Bronchial epithelial cell (primary cell): ENCODE measurements around the gene LIMS2. TPM values are rescaled to one million over a fixed set of nuclear protein-coding genes. Genes with fewer than 3 reads are reported as not detected.
A peak's percentile ranks its signal among the peaks of the same experiment; 100 is the strongest.

Experiments
- DNase-seq: peaks from one replicate; pipeline ENCODE4 v3.0.0-alpha.2; 2010; ENCODE audit warnings: low read depth
- FAIRE-seq: peaks from 2 replicates; lab custom pipeline; 2011; peaks lifted over from hg19 to GRCh38; lab: Jason Lieb, UNC
- H3K27me3 ChIP-seq: 2 replicates; pipeline ENCODE4 v1.5.1; 2011; ENCODE audit warnings: low read length; ENCODE audit not compliant: control insufficient read depth, insufficient read depth
- H3K36me3 ChIP-seq: 2 replicates; pipeline ENCODE4 v1.5.1; 2011; ENCODE audit warnings: low read length; ENCODE audit not compliant: control insufficient read depth, insufficient read depth
- H3K4me3 ChIP-seq: 2 replicates; pipeline ENCODE4 v1.5.1; 2011; ENCODE audit warnings: mild to moderate bottlenecking, low read depth, low read length, control low read depth
- CTCF ChIP-seq: IDR thresholded peaks from 2 replicates; pipeline ENCODE4 v1.5.1; 2011; ENCODE audit warnings: mild to moderate bottlenecking, moderate library complexity, low read length, control low read depth, inconsistent platforms; ENCODE audit not compliant: insufficient read depth, severe bottlenecking
- total RNA-seq: library from RNA; depleted of rRNA; stranded (reverse); fragments of >200 nt; gene quantifications from 2 replicates; pipeline ENCODE4 v1.2.1, GENCODE V29; 2014

The LIMS2 gene
- total RNA-seq, 1 donor from 2014 or later, result 0.79 TPM

- no peak for FAIRE-seq
- no peaks in the 10 kb centered on the region for H3K27me3 ChIP-seq
- no peaks in the 10 kb centered on the region for H3K36me3 ChIP-seq
- TF ChIP-seq CTCF, result no peak
- DNase-seq, result no peak
- H3K4me3 ChIP-seq, result no peak overlapping the region
These were observed 48.2 kb downstream of the LIMS2 start for GRCh38 chr2:127626917-127627739.

GRCh38 chr2:127626175-127626574, 49.2 kb downstream of the LIMS2 start:
- FAIRE-seq, result no peak
- H3K4me3 ChIP-seq, result no peak overlapping the region
- DNase-seq, result no peak
- no peaks in the 10 kb centered on the region for H3K27me3 ChIP-seq
- no peak for TF ChIP-seq CTCF
- no peaks in the 10 kb centered on the region for H3K36me3 ChIP-seq

GRCh38 chr2:127625572-127625951, 49.8 kb downstream of the LIMS2 start:
- DNase-seq (no peak), FAIRE-seq (no peak)
- Histone ChIP-seq H3K36me3 (no peaks in the 10 kb centered on the region), H3K4me3 (no peak overlapping the region), H3K27me3 (no peaks in the 10 kb centered on the region)
- TF ChIP-seq CTCF, result no peak

- FAIRE-seq (peak; percentile 7), DNase-seq (no peak)
- H3K4me3 ChIP-seq, result no peak overlapping the region
- TF ChIP-seq CTCF, result no peak
- H3K27me3 ChIP-seq, result no peaks in the 10 kb centered on the region
- H3K36me3 ChIP-seq, result no peaks in the 10 kb centered on the region
These were observed 50.4 kb downstream of the LIMS2 start for GRCh38 chr2:127624756-127625571.

GRCh38 chr2:127624320-127624755, 51.0 kb downstream of the LIMS2 start:
- Histone ChIP-seq H3K36me3 (no peaks in the 10 kb centered on the region), H3K27me3 (no peaks in the 10 kb centered on the region), H3K4me3 (no peak overlapping the region)
- TF ChIP-seq CTCF, result no peak
- FAIRE-seq, result no peak
- DNase-seq, result no peak
